ENCODE results near the gene SLC22A23.

Gene SLC22A23

GRCh38 chr6:3392930-3393835 is 63.7 kb downstream of the SLC22A23 start:
- TF ChIP-seq ZFX (IDR thresholded peaks at IDR 0.05) (no peak), CTCF (conservative IDR thresholded peaks at IDR 0.05) (no peak)

GRCh38 chr6:3391902-3392458 is 64.9 kb downstream of the SLC22A23 start:
- no peak for TF ChIP-seq CTCF (conservative IDR thresholded peaks at IDR 0.05)
- no peak for TF ChIP-seq ZFX (IDR thresholded peaks at IDR 0.05)
- no peak overlapping the region for H3K27ac ChIP-seq

More at GRCh38 chr6:3392930-3393835, 63.7 kb downstream of the SLC22A23 start:
- H3K27ac ChIP-seq = no peak overlapping the region

- H3K27ac ChIP-seq = no peak overlapping the region
- TF ChIP-seq CTCF (conservative IDR thresholded peaks at IDR 0.05) = no peak
- TF ChIP-seq ZFX (IDR thresholded peaks at IDR 0.05) = no peak
Observed at GRCh38 chr6:3390698-3391097, 66.2 kb downstream of the SLC22A23 start.

GRCh38 chr6:3389390-3390167 is 67.3 kb downstream of the SLC22A23 start:
- TF ChIP-seq CTCF (conservative IDR thresholded peaks at IDR 0.05) = no peak
- TF ChIP-seq ZFX (IDR thresholded peaks at IDR 0.05) = no peak
- no peak overlapping the region for H3K27ac ChIP-seq

- no peak overlapping the region for H3K27ac ChIP-seq
- TF ChIP-seq CTCF (conservative IDR thresholded peaks at IDR 0.05) (no peak), ZFX (IDR thresholded peaks at IDR 0.05) (no peak)
Observed at GRCh38 chr6:3388786-3389185, 68.1 kb downstream of the SLC22A23 start.

GRCh38 chr6:3386374-3386857 is 70.4 kb downstream of the SLC22A23 start:
- no peak overlapping the region for H3K27ac ChIP-seq
- TF ChIP-seq ZFX (IDR thresholded peaks at IDR 0.05) = no peak
- TF ChIP-seq CTCF (conservative IDR thresholded peaks at IDR 0.05) = no peak

Measured in C4-2B (cell line).